OCI-LY7 (cell line): ENCODE data around the gene TLR7. TPM values are rescaled to one million over a fixed set of nuclear protein-coding genes. Genes with fewer than 3 reads are reported as not detected.

Experiments used
- BruUV-seq: library from RNA; stranded (reverse); fragments of 400-500 nt; replicated peaks from 2 replicates; lab custom pipeline; 2021; lab: Mats Ljungman, UMichigan
- CTCF ChIA-PET: fragments of 300-600 bp; sonication (Branson Sonifier 250); formaldehyde crosslinking; loops from one replicate; lab custom pipeline; 2022; ENCODE audit warnings: antibody characterized with exemption; ENCODE audit not compliant: unreplicated experiment; lab: Charles Lee
- POLR2A ChIA-PET: fragments of 300-600 bp; sonication (Branson Sonifier 250); formaldehyde crosslinking; loops from one replicate; lab custom pipeline; 2022; ENCODE audit warnings: antibody characterized with exemption; lab: Charles Lee
- DNase-seq: peaks from one replicate; pipeline ENCODE4 v3.0.0-alpha.2; 2015; ENCODE audit warnings: low spot score
- H2AFZ ChIP-seq: fragments of 200-600 bp; sonication (generic), shearing (Covaris generic); 2 replicates; pipeline ENCODE4 v1.6.1; 2014; ENCODE audit warnings: mild to moderate bottlenecking, antibody characterized with exemption, low read length, moderate library complexity
- H3K27ac ChIP-seq: fragments of 200-600 bp; sonication (generic); 2 replicates; pipeline ENCODE4 v1.5.1; 2014; ENCODE audit warnings: mixed run types, low read depth, mild to moderate bottlenecking, moderate library complexity, low read length, inconsistent platforms; ENCODE audit not compliant: poor library complexity, severe bottlenecking
- H3K36me3 ChIP-seq: fragments of 200-600 bp; sonication (generic); 2 replicates; pipeline ENCODE4 v1.6.1; 2014; ENCODE audit warnings: mild to moderate bottlenecking, antibody characterized with exemption, low read length, moderate library complexity, mixed read lengths; ENCODE audit not compliant: insufficient read depth
- H3K4me1 ChIP-seq: fragments of 200-600 bp; sonication (generic); 2 replicates; pipeline ENCODE4 v1.5.1; 2014; ENCODE audit warnings: mild to moderate bottlenecking, low read length; ENCODE audit not compliant: insufficient read depth, poor library complexity, severe bottlenecking
- H3K4me2 ChIP-seq: fragments of 200-600 bp; sonication (generic); 2 replicates; pipeline ENCODE4 v1.6.1; 2014; ENCODE audit warnings: mild to moderate bottlenecking, low read length
- H3K4me3 ChIP-seq: fragments of 200-600 bp; sonication (generic); 2 replicates; pipeline ENCODE4 v1.5.1; 2014; ENCODE audit warnings: mild to moderate bottlenecking, low read depth, low read length; ENCODE audit not compliant: poor library complexity, severe bottlenecking
- H3K79me2 ChIP-seq: fragments of 200-600 bp; sonication (generic); 2 replicates; pipeline ENCODE4 v1.6.1; 2016; ENCODE audit warnings: low read depth, mild to moderate bottlenecking, low read length, moderate library complexity, mixed read lengths; ENCODE audit not compliant: insufficient read depth
- H3K9me2 ChIP-seq: fragments of 200-600 bp; sonication (generic); 2 replicates; pipeline ENCODE4 v1.6.1; 2016; ENCODE audit warnings: mild to moderate bottlenecking, low read length, mixed read lengths; ENCODE audit not compliant: insufficient read depth
- H3K9me3 ChIP-seq: fragments of 200-600 bp; sonication (generic); 2 replicates; pipeline ENCODE4 v1.6.1; 2014; ENCODE audit warnings: mild to moderate bottlenecking, mixed run types, low read length, mixed read lengths
- H4K20me1 ChIP-seq: fragments of 200-600 bp; sonication (generic); 2 replicates; pipeline ENCODE4 v1.6.1; 2014; ENCODE audit warnings: mild to moderate bottlenecking, antibody characterized with exemption, low read length, moderate library complexity, mixed read lengths; ENCODE audit not compliant: insufficient read depth
- EZH2phosphoT487 ChIP-seq: fragments of 200-600 bp; sonication (generic); IDR thresholded peaks from 2 replicates; pipeline ENCODE4 v1.6.1; 2018; ENCODE audit warnings: low read depth, borderline replicate concordance, mild to moderate bottlenecking, mixed run types, antibody characterized with exemption, low read length, moderate library complexity, mixed read lengths
- intact Hi-C: fragments of 100-400 bp; cut with micrococcal nuclease; formaldehyde crosslinking; loops from one replicate; pipeline ENCODE4 v1.10.0; 2022; ENCODE audit not compliant: unreplicated experiment
- total RNA-seq, 2 experiments: library from RNA; depleted of rRNA in 1 of 2; stranded (reverse); fragments of >200 nt in 1 of 2; shearing (Covaris generic) in 1 of 2; gene quantifications; 2 replicates each; pipeline ENCODE4 v1.2.3, GENCODE V29; 2014 to 2022
- TF ChIP-seq, protein P1 (sequence below): fragments of 200-600 bp; sonication (generic); conservative IDR thresholded peaks from 2 replicates; pipeline ENCODE4 v1.5.1; 2014; ENCODE audit warnings: mild to moderate bottlenecking, antibody characterized with exemption, low read length, moderate library complexity, mixed read lengths

Gene TLR7
- total RNA-seq, 2 experiments from 2014 or later = 9.9 to 11.4 TPM

DNA sequence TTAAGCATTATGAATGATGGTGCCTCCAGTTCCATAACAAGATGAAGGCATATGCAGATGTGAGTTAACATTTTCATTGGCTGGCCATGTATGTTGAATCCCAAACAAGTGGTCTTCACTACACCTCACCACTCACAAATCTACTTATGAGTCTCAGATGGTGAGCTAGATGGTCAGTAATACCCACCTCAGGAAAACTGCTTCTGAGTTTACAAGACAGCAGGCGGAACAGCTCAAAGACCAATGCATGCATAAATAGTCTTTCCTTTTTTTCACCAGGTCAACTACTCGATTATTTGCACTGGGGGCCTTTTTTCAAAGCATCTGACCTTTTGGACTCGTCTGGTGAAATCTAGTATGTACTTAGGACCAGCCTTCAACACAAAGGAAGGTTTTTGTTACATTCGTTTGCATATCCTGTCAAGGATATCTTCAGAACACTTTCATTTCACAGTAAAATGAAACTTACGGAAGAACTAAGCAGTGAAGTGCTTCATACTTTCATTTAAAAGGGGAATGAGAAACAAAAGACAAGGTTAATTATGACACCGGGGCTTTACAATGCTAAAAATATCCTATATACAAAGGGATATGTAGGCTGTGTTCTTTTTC lies 23.1 kb upstream of the TLR7 start:
- peak overlapping the region; percentile 77; the same call in 1 of the 2 replicates for H2AFZ ChIP-seq
- CTCF ChIA-PET = no interaction called here
- peak overlapping the region; percentile 43 for H3K27ac ChIP-seq
- H3K4me2 ChIP-seq = peak overlapping the region; percentile 62
- H4K20me1 ChIP-seq = no peaks in the 10 kb centered on the region
- peaks cover 23% of the 10 kb centered on the region for H3K4me1 ChIP-seq
- DNase-seq = peak; percentile 44
- POLR2A ChIA-PET = interaction anchor here (0.6 to 1.0 kb wide), 4 partner anchors 18 to 270 kb away, joined by 3 to 5 read pairs (median 4); no protein-coding TSS in a partner anchor
- H3K9me2 ChIP-seq = no peaks in the 10 kb centered on the region
- intact Hi-C loops = loop anchor here (1.0 kb wide), 1 partner anchor 49 kb away; no protein-coding TSS in a partner anchor
- H3K9me3 ChIP-seq = no peaks in the 10 kb centered on the region
- TF ChIP-seq, protein P1, sequence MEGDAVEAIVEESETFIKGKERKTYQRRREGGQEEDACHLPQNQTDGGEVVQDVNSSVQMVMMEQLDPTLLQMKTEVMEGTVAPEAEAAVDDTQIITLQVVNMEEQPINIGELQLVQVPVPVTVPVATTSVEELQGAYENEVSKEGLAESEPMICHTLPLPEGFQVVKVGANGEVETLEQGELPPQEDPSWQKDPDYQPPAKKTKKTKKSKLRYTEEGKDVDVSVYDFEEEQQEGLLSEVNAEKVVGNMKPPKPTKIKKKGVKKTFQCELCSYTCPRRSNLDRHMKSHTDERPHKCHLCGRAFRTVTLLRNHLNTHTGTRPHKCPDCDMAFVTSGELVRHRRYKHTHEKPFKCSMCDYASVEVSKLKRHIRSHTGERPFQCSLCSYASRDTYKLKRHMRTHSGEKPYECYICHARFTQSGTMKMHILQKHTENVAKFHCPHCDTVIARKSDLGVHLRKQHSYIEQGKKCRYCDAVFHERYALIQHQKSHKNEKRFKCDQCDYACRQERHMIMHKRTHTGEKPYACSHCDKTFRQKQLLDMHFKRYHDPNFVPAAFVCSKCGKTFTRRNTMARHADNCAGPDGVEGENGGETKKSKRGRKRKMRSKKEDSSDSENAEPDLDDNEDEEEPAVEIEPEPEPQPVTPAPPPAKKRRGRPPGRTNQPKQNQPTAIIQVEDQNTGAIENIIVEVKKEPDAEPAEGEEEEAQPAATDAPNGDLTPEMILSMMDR = no peak
- no peak for TF ChIP-seq EZH2phosphoT487
- BruUV-seq = no TSS peak
- H3K36me3 ChIP-seq = no peaks in the 10 kb centered on the region
- no peaks in the 10 kb centered on the region for H3K79me2 ChIP-seq
- H3K4me3 ChIP-seq = peak overlapping the region; percentile 48

DNA sequence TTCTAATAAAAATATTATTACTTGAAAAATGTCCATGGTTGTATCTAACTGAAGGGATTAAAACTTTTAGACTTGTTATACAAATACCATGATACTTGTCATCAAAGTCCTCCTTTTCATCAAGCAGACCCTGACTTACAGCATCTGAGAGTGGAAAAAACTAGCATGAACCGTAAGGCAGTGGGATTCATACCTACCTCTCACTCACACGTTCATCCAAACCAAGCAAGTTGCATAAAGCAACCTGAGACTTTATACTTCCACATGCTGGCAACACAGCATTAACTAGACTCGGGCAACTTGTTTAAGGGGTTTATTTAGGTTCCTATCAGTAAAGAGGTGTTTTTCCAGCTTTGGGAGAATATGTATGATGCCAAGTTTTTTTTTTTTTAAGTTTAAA lies 22.6 kb upstream of the TLR7 start:
- DNase-seq = no peak
- H4K20me1 ChIP-seq = no peaks in the 10 kb centered on the region
- H3K9me3 ChIP-seq = no peaks in the 10 kb centered on the region
- H3K79me2 ChIP-seq = no peaks in the 10 kb centered on the region
- intact Hi-C loops = loop anchor here (1.0 kb wide), 1 partner anchor 48 kb away; no protein-coding TSS in a partner anchor
- POLR2A ChIA-PET = interaction anchor here (0.9 kb wide), 1 partner anchor 270 kb away, joined by 3 read pairs; no protein-coding TSS in a partner anchor
- peak overlapping the region; percentile 48 for H3K4me3 ChIP-seq
- no TSS peak for BruUV-seq
- peak overlapping the region; percentile 43 for H3K27ac ChIP-seq
- H3K4me1 ChIP-seq = peaks cover 23% of the 10 kb centered on the region
- H3K36me3 ChIP-seq = no peaks in the 10 kb centered on the region
- H3K4me2 ChIP-seq = peak overlapping the region; percentile 62
- TF ChIP-seq EZH2phosphoT487 = no peak
- TF ChIP-seq, protein P1 = no peak
- peak overlapping the region; percentile 77; the same call in 1 of the 2 replicates for H2AFZ ChIP-seq
- H3K9me2 ChIP-seq = no peaks in the 10 kb centered on the region
- CTCF ChIA-PET = no interaction called here

DNA sequence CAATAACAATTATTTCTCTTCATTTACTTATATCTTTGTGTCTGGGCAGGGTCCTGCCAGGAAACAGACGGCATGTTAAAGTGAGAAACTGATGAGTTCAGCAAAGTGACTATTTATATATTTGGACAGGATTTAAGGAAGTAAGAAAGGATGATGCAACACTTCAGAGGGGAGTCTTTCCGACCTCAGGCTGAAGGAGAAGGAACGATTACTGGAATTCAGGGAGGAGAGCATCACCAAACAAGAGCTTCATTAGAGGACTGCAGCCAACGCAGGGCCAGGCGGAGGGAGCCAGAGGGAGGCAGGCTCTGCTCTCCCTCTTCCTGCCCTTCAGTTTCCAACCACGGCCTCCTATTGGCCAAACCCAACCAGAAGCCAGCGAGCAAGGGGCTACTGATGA lies 1.5 kb upstream of the TLR7 start:
- Histone ChIP-seq H3K4me2 (peak overlapping the region; percentile 67), H3K79me2 (peaks cover 31% of the 10 kb centered on the region; the same call in 1 of the 2 replicates), H3K4me3 (peak overlapping the region; percentile 16), H3K27ac (peak overlapping the region; percentile 90), H3K9me3 (no peaks in the 10 kb centered on the region; the same call in 1 of the 2 replicates), H2AFZ (peak overlapping the region; percentile 36; the same call in 1 of the 2 replicates), H3K36me3 (peaks cover 14% of the 10 kb centered on the region), H3K9me2 (no peaks in the 10 kb centered on the region), H3K4me1 (peaks cover 51% of the 10 kb centered on the region), H4K20me1 (no peaks in the 10 kb centered on the region)
- CTCF ChIA-PET = no interaction called here
- BruUV-seq = no TSS peak
- intact Hi-C loops = loop anchor here (5.0 to 10.0 kb wide), 2 partner anchors 92 to 219 kb away; no protein-coding TSS in a partner anchor
- no peak for TF ChIP-seq EZH2phosphoT487
- TF ChIP-seq, protein P1 = no peak
- DNase-seq = no peak
- POLR2A ChIA-PET = interaction anchor here (1.2 kb wide), 1 partner anchor 26 kb away, joined by 3 read pairs; no protein-coding TSS in a partner anchor
